ENCODE results near the gene MTURN. TPM values are rescaled to one million over a fixed set of nuclear protein-coding genes. Genes with fewer than 3 reads are reported as not detected.
"Not testable (repeated sequence)": the region's sequence is repeated elsewhere in the genome, so short reads cannot be mapped to it uniquely, and the experiment has no call there.

Gene MTURN
- polyA plus RNA-seq, 4 donors = 39.2 to 96.2 (median 82.7) TPM

DNA sequence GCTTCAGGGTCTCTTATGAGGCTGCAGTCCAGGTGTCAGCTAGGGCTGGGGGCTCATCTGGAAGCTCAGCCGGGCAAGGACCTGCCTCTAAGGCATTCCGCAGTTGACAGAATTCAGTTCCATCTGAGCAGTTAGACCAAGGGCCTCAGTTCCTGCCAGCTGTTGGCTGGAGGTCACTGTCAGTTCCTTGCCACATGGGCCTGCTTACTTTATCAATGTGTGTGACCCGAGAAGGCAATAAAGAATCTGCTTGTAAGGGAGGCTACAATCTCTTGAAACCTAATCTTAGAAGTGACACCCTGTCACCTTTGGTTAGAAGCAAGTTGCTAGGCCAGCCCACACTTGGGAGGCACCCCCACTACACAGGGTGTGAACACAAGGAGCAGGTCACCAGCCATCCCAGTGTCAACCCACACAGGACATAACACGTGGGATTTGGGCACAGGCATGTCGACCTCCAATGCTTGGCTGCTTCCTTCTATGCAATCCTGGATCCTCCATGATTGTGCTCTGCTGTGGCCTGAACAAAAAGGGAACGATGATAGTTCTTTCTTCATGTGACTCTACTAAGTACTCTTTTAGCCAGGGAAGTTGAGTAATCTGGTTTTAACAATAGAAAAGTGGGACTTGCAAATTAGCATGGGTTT lies 41.8 kb downstream of the MTURN start:
- no peak for DNase-seq (ENCODE audit: low read depth in 4 of 4, low spot score in 3 of 4)

DNA sequence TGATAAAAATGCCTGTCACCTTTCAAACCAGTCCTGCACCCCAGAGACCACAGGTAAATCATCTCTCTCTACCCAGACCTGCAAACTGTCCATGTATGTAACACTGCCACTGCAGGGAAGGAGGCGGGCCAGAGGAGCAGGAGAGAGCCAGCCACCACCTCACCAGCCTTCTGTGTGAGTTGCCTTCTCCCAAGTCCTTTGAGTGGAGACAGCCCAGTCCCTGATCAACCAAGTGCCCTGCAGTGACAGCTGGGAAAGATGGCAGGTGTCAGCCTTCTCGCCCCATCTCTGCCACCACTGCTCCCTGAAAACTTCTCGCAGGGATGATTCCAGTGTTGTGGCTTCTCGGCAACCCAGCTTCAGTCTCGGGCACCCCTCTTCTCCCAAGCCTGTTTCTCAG lies 42.4 kb downstream of the MTURN start:
- no peak for DNase-seq (ENCODE audit: low read depth in 4 of 4, low spot score in 3 of 4)

DNA sequence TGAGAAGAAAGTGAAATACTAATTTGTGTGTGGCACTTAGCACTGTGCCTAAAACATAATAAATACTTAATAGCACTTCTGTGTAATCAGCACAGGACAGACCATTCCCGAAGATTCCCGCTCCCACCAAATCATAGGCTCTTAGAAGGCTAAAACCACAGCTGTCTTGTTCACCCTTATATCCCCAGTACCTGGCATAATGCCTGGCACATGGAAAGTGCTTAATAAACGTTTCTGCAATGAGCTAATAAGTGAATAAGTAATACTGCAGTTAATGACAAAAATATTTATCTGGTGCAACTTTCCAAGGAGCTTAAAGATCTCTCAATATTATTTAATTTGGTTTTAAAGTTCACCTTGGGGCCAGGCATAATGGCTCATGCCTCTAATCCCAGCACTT lies 43.2 kb downstream of the MTURN start:
- DNase-seq (ENCODE audit: low read depth in 4 of 4, low spot score in 3 of 4) = no peak

DNA sequence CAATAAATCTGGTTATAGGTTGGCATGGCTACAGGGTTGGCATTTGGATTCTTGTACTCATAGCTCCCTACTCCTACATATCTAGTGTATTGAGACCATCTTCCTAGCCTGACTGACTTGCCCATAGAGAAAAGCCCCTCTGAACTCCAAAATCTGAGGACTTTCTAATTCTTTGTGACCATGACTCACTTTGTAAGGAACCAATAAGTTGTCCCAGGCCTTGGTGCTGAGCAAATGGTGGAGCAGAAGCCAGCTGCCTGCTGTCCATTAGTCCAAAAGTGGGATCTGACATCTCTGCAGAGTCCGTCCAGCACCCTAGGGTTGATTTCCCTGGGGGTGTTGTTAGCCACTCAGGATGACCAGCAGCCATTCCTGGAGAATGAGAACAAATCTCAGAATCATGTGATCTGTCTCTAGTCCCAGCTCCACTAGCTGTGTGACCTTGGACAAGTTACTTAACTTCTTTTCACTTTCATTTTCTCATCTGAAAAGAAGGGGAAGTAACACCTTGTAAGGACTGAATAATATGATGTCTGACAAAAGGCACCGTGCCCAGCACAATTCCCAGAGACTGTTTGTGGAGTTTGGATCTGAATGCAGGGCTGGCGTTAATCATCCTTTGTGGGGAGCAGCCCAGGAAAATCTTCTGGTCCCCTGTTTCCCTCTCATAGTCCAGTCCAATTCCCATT lies 44.1 kb downstream of the MTURN start:
- DNase-seq (ENCODE audit: low read depth in 4 of 4, low spot score in 3 of 4) = no peak

DNA sequence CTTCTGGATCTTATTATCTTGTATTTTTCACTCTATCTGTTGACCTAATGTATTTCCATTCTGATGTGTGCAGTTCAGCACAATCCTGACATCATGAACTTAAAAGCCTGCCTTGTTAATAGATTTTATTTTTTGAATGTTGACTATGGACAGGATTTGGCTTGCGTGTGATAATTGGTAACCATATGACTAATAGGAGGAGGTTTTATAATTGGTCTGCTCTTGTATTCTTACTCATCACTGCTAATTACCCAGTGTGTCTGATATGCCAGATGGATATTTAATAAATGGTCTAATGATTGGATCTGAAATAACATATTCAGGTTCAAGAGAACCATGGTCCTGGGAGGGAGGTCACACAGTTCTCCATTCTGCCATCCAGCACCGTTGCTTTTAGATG lies 45.9 kb downstream of the MTURN start:
- DNase-seq (ENCODE audit: low read depth in 4 of 4, low spot score in 3 of 4) = no peak

DNA sequence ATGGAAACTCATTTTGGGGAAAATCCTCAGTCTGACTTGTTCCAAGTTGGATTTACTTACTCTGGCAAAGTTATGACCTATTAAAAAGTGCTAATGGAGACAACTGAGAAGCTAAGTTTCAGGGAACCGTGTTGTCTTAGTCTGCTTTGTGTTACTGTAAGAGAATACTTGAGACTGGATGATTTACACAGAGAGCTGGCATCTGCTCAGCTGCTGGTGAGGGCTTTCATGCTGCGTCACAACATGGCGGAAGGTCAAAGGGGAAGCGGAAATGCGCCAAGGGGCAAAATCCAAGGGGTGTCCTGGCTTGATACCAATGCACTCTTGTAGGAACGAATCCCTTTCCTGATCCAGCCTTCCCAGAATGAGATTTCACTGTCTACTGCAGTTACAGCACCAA lies 46.4 kb downstream of the MTURN start:
- DNase-seq (ENCODE audit: low read depth in 4 of 4, low spot score in 3 of 4) = no peak

DNA sequence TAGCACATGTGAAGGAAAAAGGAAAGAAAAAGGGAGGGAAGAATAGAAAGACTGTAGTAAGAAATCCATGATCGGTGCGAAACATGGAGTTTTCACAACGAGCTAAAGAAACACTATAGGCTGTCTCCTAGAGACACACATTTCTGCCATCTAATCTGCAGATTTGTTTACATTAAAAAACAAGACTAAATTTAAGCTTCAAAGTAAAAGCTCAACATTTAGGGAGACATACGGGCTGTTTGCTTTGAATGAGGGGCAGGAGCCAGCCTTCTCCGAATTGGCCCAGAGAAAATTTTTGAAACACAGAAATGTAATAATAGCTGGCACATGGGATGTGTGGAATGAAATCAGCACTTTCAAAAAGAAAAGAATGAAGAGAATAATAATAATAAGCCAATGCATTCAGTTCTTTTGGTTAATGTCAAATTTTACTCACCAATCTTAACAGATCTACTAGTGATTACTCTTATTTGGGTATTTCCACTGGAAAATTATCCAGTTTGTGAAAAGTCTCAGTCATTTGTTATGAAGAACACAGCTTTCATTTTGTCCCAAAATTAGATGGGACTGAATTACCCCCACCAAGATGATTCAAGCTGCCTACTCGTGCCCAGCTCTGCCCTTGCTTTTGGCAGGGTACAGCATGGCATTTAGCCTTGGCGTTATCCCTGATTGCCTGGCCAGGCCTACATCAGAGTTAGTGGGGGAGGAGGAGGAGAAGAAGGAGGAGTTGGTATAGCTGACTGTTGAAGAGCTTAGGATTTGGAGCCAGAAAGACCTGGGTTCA lies 47.1 kb downstream of the MTURN start:
- no peak for DNase-seq (ENCODE audit: low read depth in 4 of 4, low spot score in 3 of 4)

DNA sequence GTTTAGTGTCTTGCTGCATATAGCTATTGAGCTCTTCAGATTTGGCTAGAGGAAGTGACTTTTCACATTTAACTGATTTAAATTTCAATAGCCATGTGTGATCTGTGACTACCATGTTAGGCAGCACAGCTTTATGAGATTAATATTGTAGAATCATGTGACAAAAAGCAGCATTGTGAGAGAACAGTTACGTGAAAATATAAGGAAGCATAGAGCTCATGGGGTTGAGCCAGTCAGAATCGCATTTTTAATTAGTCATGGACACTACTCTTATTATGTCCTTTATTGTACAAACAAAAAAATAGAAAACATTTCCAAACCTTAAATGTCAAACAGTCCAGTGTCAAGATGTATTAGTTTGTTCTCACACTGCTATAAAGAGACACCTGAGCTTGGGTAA lies 48.0 kb downstream of the MTURN start:
- no peak for DNase-seq (ENCODE audit: low read depth in 4 of 4, low spot score in 3 of 4)

DNA sequence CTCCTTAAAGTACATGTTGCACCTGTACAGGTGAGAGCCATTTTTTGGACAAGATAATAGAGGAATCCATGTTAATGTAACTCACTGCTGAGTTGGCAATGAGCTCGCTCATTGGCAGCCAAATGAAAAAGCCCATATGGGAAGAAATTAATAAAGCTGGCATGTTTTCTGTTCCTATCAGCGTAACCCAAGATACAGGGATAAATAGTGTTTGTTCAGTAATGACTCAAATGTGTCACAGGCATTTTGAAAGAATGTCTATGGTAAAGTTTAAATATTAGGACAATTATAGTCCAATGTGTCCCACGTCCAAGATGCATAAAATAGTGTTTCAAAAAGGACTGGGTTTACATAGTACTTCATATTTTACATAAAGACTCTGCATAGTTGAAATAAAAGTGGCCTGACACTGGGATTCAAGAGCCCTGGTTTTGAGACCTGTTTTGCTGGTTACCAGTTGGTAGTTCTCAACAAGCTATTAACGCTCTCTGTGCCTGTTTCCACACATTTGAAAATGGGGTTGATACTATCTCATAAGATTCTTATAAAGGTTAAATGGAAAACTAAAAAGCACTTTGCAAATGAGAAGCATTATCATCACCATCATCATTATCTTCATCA lies 49.1 kb downstream of the MTURN start:
- DNase-seq (ENCODE audit: low read depth in 4 of 4, low spot score in 3 of 4) = no peak

DNA sequence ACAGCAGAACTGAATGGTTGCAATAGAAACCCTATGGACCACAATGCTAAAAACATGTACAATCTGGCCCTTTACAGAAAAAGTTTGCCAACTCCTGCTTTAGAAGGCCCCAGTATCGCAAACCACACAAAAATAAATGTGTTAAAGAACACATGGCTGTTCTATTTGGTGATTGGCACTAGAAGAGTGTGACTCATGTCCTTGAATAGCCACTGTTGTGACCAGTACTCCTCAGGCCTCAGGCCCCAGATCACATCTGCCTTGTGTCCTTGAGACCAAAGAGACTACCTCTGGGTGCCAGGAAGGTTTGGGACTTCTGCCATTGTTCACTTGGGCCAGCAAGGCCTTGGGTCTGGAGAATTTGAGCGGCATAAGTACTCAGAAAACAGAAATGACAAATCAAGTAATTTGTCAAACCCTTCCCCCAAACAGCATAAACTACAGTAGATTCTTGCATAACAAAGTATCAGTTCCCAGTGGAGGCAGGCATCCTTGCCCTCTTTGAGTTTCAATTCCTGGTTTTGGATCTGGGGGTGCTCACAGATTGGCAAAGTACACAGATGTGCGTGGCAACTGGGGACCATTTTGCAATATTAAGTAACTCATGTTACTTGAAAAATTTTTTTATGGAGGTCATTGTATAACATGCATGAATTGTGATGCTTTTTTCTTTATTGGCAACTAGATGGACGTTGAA lies 50.2 kb downstream of the MTURN start:
- DNase-seq (ENCODE audit: low read depth in 4 of 4, low spot score in 3 of 4) = no peak

DNA sequence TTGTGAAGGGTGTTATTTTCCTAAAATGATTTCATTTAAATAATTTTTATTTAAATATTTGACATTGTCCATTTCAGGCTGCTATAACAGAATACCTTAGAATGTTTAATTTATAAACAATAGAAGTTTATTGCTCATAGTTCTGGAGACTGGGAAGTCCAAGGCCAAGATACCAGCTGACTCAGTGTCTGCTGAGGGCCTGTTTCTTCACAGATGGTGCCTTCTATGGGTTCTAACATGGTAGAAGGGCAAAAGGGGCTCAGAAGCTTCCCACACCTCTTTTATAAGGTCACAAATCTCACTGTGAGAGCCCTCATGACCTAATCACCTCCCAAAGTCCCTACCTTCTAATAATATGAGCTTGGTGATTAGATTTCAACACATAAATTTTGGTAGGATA lies 50.7 kb downstream of the MTURN start:
- no peak for DNase-seq (ENCODE audit: low read depth in 4 of 4, low spot score in 3 of 4)

DNA sequence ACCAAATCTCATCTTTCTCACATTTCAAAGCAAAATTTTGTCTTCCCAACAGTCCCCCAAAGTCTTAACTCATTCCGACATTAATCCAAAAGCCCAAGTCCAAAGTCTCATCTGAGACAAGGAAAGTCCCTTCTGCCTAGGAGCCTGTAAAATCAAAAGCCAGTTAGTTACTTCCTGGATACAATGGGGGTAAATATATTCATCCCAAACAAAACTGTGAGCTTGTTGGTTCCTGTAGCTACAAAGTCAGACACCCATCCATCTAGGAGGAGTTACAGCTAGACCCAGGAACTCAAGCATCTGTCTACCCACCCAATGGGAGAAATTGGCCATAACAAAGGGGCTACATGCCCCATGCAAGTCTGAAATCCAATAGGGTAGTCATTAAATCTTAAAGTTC lies 51.9 kb downstream of the MTURN start:
- no peak for DNase-seq (ENCODE audit: low read depth in 4 of 4, low spot score in 3 of 4)

DNA sequence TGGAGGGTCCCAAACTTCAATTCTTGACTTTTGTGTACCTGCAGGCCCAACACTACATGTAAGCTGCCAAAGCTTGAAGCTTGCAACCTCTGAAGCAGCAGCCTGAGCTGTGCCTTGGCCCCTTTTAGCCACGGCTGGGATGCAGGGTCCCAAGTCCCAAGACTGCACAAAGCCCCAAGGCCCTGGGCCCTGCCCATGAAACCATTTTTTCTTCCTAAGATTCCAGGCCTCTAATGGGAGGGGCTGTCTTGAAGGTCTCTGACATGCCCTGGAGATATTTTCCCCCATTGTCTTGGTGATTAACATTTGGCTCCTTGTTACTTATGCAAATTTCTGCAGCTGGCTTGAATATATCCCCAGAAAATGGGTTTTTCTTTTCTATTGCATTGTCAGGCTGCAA lies 52.7 kb downstream of the MTURN start:
- no peak for DNase-seq (ENCODE audit: low read depth in 4 of 4, low spot score in 3 of 4)

DNA sequence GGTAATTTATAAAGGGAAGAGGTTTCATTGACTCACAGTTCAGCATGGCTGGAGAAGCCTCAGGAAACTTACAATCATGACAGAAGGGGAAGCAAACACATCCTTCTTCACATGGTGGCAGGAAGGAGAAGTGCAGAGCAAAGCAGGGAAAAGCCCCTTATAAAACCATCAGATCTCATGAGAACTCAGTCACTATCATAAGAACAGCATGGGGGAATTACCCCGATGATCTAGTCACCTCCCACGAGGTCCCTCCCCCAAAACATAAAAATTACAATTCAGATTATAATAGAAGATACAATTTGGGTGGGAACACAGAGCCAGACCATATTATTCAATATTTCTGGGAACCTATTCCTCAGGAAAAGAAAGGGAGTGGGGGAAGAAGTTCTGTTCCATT lies 53.6 kb downstream of the MTURN start:
- not testable (repeated sequence) for DNase-seq (ENCODE audit: low read depth in 4 of 4, low spot score in 3 of 4)

DNA sequence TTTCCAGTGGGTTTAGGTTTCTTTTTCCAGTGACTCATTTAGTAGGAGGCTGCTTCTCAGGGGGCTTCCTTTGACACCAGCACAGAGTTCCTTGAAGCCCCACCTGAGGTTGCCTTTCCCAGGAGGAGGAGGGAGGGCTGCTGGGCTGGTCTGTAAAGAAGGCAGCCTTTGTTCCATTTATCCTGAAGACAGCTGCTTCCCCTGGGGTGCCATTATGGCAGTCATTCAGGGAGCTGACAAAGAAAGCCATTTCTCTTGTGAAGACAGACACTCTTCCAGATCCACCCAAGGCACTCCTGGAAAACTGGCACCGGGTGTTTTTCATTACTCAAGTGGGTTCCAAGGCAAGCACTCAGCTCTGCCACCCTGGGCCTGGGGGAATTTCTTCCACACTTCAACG lies 54.0 kb downstream of the MTURN start:
- no peak for DNase-seq (ENCODE audit: low read depth in 4 of 4, low spot score in 3 of 4)

DNA sequence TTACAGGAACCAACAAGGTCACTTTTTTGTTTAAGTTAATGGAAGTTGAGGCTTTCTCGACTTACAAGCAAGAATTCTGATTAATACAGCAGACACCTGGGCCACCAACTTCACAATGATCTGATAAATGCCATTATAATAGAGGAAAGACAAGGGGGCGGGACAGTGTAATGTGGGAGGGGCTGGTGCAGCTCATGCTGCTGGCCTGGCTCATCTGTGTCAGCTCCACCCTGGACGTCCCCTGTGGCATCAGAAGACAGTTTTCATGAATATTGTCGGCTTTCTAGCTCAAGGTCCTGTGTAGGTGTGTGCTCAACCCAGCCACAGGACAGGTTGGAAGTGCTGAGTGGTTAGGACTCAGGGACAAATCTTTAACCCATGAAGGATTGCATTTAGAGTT lies 57.0 kb downstream of the MTURN start:
- DNase-seq (ENCODE audit: low read depth in 4 of 4, low spot score in 3 of 4) = no peak

DNA sequence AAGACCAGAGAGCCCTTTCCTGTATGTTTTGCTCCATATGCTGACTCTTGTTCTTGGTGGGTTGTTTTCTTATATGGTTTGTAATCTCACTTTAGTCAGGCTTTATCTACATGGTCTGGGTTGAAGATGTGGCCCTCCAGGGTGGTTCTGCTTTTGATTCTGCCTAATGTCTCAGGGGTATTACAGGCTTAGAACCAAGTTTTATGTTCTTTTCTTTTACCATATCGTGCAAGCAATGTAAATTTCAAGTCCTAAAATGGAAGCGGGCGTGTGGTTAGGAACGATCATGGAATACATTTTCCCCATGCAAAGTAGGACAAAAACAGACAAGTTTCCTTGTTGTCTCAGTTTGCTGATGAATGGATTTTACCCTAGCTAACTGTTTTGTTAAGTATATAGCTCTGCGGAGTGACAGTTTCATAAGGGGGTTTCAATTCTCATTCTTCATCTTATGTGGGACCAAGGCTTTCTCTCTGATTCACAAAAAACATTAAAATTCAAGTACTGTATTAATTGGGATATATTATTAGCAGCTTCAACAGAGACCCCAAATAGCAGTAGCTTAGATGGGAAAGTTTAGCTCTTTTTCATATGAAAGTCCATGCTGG lies 58.7 kb downstream of the MTURN start:
- DNase-seq (ENCODE audit: low read depth in 4 of 4, low spot score in 3 of 4) = no peak

DNA sequence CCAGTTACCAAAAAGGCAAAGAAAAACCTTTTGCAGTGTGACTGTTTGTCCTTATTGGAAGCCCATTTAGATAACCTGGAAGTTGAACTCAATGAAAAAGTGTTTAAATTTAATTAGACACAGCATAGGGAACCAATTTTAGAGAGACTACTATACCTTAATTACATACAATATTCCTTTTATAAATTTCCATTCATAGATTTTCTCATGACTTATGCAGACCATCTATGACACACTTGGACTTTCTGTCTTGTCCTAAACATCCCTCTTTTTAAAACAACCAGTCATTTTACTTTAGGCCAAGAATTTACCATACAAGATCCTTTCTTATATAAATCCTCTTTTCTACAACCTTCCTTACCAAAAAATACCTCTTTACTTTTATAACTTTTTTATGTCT lies 61.6 kb downstream of the MTURN start:
- DNase-seq (ENCODE audit: low read depth in 4 of 4, low spot score in 3 of 4) = no peak

DNA sequence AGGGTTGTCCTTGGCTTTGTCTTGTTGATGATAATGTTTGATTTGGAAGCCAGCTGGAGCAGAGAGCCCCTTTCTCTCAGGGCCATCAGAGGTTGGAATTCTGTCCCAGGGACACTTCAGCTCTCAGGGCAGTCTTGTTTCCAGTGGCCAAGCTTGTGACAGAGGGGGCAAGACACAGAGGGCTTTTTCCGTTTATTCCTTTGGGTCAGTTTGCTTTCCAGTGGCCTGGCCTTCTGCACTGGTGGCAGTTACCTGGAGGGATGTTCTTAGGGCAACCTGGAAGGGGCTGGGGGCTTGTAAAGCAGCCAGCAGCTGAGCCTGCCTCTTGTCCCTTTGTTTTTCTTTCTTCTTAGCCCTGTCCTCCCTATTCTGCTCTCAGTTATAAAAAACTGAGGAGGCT lies 62.7 kb downstream of the MTURN start:
- no peak for DNase-seq (ENCODE audit: low read depth in 4 of 4, low spot score in 3 of 4)

DNA sequence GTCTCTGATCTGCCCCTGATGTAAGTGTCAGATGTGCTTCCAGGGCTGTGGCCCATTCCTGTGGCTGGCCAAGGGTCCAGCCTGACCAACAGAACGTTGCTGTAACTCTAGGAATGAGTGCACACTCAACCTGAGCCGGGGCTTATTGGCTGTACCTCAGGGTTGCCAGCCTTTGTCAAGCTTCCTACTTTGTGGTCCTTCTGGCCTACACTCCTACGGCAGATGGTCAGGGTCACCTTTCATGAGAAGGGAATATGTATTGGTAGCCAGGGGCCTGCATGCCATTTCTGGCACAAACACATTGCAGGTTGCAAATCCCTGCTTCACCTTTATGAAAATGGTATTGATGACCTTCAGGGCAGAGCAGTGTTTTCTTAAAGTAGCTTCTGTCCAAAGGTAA lies 64.5 kb downstream of the MTURN start:
- DNase-seq (ENCODE audit: low read depth in 4 of 4, low spot score in 3 of 4) = no peak

DNA sequence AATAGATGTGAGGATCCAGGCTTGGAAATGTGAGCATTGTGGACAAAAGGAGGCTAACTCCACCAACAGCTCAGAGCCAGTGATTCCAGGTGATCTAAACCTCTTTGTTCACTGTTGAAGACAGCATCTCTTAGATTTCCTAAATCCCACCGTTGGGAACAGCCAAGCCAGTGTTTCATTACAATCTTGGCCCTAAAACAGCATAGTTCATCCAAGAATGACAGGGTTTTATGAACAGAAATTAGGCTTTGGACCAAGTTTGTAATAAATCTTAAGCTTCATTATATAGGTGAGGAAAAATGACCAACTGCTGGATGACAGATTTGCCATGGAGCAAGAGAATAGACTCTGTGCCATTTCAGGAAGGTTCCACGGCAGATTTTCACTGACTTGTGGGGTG lies 65.8 kb downstream of the MTURN start:
- no peak for DNase-seq (ENCODE audit: low read depth in 4 of 4, low spot score in 3 of 4)
